Stimulated activated CD8-positive, alpha-beta memory T cell treated with anti-CD3 and anti-CD28 coated beads, Interleukin-12 subunit alpha, Interleukin-12 subunit beta, amount 100 ng/mL, for 4 hours (primary cell): Measurements from ENCODE around the gene HCFC1.
"Not testable (repeated sequence)": the region's sequence is repeated elsewhere in the genome, so short reads cannot be mapped to it uniquely, and the experiment has no call there.

Experiments
- DNase-seq: peaks from one replicate; pipeline ENCODE4 v3.0.0-alpha.2; 2020; ENCODE audit warnings: low read depth

The HCFC1 gene

DNA sequence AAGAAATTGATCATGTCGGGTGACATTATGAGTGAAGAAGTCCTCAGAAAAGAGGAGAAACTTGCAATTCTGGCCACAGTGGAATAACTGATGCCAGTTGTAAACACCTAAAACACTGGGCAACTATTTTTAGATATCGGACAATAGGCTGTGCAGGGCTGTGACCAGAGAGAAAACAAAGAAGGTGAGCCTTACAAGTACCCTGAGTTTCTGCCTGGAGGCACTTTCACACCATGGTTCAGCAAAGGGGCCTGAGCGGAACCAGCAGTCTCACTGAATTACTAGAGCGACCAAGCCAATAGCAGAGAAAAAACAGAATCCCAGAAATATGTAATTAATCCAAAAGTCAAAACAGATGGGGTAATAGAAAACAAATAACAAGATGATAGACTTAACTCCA is 36.9 kb upstream of the HCFC1 start:
- no peak for DNase-seq

DNA sequence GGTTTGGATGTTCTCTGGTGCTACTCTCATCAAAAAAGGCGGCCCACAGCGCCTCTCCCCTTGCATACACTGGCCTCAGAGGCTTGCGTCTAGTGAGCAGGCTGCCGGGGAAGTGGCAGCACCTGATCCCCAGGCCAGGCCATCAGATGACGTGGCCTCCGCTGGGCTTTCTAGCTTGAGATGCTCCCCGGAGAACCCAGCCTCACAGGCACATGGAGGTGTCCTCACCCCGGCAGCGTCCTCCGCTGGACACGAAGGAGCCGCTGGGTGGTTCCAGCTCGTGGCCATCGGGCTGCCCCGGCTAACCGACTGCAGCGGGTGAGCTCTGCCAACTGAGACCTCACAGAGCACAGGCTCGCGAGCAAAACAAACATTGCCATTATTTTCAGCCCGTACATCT is 35.3 kb upstream of the HCFC1 start:
- no peak for DNase-seq

DNA sequence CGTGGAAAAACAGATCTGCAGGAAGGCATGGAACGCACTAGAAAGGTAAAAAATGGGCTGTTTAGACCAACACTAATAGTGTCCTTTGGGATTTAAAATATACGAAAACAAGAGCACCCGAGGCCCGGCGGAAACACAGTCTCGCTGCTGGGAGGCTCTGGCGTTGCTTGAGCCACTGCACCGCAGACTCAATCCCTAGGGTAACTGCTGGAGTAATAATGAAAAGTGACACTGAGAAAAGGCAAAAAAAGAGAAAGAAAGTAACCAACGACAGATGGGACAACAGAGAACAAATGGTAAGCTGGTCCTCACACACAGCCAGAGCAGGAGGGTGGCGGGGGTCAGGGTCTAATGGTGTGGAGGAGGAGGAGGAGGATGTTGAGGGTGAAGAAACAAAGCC is 32.7 kb upstream of the HCFC1 start:
- DNase-seq: no peak

DNA sequence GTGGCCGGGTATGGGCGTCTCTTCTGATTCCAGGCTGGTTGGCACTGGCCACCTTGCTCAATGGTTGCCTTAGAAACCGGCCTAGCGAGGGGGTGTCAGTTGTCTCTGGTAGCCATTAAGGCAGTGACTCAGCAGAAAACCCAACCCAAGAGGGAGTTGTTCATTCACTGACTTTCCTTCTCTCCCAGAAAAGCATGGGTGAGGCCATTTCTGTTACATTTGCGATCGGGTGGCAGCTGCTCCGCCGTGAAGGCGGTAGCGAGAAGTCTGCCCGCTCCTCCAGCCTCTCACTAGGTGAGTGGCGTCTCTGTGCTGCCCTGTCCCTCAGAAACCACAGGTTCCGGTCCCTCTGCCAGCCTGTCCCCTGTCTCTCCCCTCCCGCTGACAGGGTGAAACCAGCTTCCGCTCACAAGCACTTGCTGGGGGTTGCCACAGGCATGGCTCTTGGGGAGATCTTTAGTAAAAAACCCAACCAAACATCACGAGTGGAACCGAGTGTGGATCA is 30.6 kb upstream of the HCFC1 start:
- no peak for DNase-seq

DNA sequence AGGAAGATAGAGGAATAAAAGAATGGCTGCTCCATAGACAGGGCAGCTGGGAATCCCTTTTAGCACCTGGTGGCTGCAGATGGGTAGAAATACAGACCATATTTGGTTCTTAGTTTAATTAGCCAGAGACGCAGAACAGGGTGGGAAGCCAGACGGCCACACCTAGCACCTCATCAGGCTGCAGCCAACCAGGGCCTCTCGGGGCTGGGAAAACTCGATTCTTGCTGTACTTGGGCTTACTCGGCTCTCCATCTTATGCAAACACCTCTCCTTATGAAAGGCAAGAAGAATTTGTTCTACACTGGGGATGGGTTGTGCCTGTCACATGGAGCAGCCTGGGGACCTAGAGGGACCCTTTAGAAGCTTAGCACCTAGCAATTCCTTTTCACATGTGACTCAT is 28.4 kb upstream of the HCFC1 start:
- DNase-seq: no peak

DNA sequence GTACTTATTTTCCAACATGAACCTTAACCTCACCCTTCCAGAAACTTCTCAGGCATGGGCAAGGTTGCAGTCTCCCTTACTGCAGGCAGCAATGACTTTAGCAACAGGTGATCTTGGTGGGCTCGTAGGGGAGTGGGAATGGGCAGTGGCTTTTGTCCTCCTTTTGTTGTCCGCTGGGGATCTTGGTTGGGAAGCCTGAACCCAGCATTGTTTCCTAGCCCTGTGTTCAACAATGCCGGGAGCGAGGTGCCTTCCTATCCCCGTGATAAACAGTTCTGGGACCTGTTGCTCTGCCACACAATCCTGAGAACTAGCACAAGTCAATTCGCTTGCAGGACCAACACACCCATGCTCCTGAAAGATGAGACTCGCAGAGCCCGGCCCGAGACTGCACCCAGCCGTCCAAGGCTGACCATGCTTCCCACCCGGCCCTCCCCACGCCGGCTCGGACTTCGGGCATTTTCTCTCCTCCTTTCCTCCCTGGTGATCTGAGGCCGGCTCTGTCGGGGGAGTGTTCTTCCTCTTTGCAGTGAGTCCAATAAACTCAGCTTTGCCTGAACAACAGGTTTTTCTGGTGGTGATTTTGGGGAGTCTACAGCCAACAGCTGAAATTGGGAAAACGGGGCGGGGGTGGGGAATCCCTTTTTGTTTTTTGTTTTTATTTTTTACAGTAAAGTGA is 27.9 kb upstream of the HCFC1 start:
- no peak for DNase-seq

DNA sequence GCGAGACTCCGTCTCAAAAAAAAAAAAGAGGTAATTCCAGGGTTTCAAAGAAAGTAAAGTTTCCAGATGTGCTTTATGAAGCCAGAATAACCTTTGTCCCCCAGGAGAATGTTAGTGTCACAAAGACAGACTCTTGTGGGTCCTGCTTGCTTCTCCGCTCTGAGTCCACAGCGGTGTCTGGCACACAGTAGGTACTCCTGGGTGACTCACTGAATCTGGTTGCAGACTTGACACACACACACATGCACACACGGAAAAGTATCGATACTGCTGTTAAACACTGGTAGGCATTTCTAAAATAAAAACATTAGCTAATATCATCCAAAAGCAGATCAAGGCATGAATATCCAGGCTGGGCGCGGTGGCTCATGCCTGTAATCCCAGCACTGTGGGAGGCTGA is 23.9 kb upstream of the HCFC1 start:
- no peak for DNase-seq

DNA sequence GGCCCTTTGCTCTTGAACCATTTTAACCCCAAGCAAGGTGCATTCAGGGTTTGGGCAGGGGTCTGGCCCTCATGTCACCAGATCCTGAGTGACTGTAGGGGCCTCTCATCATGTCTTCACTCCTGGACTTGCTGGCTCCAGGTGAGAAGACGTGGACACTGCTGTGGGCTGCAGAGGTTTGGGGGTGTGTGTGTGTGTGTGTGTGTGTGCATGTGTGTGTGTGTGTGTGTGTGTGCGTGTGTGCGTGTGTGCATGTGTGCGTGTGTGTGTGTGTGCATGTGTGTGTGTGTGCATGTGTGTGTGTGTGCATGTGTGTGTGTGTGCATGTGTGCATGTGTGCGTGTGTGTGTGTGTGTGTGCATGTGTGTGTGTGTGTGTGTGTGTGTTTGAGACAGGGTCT is 22.8 kb upstream of the HCFC1 start:
- DNase-seq: not testable (repeated sequence)

DNA sequence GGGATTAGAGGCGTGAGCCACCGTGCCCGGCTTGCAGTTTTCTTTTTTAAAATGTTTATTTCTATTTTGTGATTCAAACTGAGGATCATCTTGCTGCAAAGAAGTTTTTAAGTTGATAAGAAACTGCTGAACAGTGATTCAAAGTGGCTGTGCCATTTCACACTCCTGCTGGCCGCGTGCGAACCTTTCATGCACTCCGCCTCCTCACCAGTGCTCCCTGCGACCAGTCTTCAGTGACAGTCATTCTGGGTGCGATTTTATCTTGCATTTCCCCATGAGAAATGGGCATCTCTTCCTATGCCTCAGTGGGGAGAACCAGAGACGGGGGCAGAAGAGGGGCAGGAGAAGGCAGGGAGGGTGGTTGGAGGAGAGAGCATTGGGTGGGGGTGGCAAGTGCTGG is 22.4 kb upstream of the HCFC1 start:
- DNase-seq: no peak

DNA sequence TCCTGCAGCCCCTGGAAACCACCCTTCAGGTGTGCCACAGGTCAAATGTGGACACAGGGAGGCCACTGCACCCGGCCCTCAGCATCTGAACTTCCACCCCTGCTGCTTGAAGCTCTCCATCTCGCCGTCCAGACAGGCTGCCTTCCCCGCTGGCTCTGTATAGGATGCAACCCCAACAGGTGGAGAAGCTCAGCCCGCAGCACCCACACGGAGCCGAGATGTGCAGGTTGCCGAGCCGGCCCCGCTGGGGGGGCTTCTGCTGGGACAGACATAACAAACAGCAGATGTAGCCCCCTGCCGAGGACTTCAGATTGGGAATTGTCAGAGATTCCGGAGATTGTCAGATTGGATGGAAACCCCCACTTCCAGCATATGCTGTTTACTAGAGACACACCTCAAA is 21.5 kb upstream of the HCFC1 start:
- no peak for DNase-seq

DNA sequence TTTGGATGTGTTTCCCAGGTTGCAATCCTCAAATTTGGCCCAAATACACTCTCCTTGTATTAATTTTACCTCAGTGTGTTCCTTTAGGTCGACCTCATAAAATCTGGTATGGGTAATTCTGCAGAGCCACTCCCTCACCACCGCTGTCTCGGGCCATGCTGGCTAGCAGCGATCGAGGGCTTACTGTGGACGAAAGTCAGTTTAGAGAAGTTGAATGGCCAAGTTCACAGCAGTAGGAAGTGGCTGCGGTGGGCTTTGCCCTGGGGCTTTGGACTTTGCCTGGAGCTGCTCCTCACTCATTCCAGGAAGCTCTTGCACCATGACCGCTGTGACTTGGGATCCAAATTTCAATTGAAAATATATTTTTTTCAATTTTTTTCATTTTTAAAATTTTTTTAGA is 20.6 kb upstream of the HCFC1 start:
- DNase-seq: no peak

DNA sequence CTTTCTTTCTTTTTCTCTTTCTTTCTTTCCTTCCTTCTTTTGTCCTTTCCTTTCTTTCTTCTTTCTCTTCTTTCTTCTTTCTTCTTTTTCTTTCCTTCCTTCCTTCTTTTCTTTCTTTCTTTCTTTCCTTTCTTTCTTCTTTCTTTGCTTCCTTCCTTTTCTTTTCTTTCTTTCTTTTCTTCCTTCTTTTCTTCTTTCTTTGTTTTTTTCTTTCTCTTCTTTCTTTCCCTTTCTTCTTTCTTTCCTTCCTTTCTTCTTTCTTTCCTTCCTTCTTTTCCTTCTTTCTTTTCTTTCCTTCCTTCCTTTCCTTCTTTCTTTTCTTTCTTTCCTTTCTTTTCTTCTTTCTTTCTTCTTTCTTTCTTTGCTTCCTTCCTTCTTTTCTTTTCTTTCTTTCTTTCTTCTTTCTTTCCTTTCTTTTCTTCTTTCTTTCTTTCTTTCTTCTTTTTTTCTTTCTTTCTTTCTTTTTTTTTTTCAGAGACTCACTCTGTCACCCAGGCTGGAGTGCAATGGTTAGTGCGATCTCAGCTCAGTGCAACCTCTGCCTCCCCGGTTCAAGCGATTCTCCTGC is 19.5 kb upstream of the HCFC1 start:
- no peak for DNase-seq

DNA sequence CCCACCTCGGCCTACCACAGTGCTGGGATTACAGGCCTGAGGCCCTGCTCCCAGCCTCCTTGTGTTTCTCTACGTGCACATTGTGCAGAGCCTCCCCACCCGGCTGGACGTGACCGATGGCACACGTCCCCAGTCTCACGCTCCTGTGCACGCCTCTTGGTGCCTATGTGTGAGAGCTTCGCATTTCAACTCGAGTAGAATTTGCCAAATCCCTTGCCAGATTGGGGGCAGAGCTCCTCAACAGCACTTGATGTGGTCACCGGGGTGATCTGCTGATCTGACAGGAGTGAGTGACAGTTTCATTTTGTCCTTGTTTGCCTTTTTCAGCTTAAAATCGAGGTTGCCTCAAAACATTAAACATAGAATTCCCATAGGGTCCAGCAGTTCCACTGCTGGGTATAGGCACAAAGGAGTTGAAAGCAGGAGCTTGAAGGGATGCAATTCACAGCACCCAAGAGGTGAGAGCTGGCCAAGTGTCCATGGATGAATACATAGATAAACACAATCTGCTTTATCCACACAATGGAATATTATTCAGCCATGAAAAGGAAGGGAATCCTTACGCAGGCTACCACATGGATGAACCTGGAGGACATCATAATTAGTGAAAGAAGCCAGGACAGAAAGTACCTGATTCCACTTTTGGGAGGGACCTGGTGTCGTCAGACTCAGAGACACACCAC is 18.5 kb upstream of the HCFC1 start:
- no peak for DNase-seq

DNA sequence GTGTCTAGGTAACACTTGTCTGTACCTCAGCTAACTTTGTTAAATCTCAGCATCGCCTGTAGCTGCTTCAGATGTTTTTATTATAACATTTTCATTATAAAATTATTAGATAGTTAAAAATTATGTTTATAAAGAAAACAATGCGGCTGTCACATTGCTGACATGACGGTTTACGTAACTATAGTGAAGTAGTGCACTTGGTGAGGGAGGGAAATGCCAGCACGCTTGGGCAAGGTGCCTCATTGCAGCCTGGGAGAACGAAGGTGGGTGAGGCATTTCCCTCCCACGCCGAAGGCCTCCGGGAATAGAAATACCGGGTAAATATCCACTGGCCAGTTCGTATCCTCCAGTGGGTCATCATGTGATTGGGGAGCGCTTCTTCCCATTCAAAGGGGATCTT is 16.9 kb upstream of the HCFC1 start:
- no peak for DNase-seq

DNA sequence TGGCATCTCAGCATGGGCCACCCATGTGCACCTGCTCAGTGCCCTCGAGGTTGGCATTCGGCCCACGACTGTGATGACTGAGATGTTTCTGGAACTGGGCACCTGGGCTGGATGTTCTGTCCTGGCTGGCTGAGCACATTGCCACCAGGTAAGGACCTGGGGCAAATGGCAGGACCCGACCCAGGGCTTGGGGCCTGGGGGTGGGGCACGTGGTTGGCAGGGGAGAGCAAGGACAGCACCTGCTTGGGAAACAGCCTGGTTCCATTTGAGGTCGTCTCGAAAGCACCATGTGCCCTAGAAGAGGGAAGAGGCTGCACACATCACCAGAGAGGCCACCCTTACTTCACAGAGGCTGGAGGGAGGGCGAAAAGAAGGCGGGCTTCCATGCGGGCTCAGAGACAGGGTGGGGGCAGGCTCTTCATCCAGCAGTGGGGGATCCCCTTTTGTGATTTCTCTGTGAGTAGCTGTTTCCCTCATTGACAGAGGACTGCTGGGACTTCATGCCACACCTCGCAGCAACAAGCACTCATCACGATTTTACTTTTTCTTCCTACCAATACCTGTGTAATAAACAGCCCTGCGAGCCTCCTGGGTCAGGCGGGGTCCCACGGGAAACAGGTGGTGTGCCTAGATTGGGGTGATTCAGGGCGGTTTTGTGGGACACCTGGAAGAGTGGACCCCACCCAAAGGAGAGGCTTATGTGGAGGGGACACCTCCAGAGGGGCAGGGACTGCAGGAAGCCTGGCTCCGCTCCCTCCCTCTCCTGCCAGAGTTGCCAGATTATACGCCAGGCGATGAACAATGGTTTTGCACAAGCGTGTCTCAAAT is 12.9 kb upstream of the HCFC1 start:
- no peak for DNase-seq

DNA sequence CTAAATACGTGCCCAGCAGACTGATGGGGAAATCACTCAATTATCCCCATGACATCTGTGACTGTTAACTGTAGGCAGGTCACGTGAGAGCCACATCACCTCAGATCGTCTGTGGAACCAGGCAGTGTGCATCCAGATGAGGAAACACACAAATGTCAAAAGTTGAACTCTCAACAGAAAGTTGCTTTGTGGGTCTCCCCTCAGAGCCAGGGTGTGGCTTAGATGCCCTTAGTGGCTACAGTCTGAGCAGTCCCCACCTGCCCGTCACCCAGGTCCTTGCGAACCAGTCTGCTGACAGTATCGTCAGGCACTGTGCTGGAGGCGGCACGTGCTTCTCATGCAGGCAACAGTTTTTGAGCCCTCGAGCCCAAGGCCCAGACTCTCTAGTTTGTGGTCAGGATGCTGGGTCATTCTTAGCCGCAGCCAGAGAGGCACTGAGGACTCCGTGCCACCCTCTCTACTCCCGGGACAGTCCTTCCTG is 11.7 kb upstream of the HCFC1 start:
- DNase-seq: no peak

DNA sequence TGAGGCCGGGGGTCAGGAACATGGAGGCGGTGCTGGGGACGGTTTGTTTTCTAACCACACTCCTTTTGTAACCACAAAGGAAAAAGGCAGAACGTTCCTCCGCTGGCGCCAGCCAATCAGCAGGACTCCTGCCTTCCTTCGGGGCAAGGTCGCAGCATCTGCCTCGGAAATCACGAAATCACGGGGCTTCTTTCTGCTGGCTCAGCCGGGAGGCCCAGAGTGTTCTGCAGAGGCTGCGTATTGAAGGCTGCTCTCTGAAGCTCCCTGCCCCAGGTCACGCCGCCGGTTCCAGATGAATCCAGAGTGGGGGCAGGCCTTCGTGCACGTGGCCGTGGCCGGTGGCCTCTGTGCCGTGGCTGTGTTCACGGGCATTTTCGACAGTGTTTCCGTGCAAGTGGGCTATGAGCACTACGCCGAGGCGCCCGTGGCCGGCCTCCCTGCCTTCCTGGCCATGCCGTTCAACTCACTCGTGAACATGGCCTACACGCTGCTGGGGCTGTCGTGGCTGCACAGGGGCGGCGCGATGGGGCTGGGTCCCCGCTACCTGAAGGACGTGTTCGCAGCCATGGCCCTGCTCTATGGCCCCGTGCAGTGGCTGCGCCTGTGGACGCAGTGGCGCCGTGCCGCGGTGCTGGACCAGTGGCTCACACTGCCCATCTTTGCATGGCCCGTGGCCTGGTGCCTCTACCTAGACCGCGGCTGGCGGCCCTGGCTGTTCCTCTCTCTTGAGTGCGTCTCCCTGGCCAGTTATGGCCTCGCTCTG is 10.3 kb upstream of the HCFC1 start:
- DNase-seq: no peak

DNA sequence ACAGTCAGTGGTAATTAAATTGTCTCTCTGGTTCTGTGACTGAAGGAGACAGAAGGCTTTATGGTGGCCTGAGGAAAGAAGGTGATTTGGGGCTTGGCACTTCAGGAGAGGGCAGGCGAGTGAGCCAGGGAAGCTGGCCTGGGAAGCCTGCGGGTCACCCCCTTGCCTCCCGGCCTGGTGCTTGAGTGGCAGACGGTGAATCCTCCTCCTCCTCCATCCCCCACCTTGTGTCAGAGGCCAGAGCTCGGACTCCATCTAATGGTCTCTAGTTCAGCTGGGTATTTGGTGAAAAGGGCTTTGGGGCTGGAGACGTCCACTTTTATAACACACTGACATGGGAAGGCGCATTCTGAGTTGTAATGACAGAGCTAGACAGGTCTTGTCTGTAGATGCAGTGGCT is 9.6 kb upstream of the HCFC1 start:
- no peak for DNase-seq

DNA sequence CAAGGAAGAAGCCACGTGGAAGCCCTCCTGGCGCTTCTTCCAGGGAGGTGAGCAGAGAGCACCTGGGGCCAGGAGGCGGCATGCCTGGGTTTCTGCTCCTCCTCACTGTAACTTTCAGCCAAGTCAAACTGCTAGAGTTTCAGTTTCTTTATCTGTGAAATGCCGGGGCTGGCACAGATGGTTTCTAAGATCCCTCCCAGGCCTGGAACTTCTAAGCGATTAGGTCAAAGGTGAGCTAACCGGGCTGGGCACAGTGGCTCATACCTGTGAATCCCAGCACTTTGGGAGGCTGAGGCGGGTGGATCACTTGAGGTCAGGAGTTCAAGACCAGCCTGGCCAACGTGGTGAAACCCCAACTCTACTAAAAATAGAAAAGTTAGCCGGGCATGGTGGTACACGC is 8.8 kb upstream of the HCFC1 start:
- not testable (repeated sequence) for DNase-seq

DNA sequence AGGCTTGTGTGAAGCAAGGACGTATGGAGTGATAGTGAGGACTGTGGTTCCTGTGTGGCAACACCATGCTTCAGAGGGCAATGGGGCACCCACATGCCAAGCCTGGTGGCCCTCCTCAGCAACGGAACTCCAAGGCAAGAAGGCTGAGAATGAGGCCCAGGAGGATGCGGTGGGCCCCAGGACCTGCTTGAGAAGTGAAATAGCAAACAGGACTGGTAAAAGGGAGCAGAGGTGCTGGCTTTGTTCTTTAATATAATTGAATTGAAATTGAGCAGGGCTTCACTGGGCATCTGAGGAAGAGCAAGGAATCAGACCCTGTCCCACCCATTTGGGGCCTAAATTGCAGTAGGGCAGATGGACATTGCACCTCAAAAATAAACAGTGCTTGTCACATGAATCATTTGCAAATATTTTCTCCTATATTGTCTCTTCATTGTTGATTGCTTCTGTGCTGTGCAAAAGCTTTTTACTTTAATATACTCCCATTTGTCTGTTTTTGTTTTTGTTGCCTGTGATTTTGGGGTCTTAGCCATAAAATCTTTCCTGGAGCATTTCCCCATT is 3.2 kb upstream of the HCFC1 start:
- no peak for DNase-seq

DNA sequence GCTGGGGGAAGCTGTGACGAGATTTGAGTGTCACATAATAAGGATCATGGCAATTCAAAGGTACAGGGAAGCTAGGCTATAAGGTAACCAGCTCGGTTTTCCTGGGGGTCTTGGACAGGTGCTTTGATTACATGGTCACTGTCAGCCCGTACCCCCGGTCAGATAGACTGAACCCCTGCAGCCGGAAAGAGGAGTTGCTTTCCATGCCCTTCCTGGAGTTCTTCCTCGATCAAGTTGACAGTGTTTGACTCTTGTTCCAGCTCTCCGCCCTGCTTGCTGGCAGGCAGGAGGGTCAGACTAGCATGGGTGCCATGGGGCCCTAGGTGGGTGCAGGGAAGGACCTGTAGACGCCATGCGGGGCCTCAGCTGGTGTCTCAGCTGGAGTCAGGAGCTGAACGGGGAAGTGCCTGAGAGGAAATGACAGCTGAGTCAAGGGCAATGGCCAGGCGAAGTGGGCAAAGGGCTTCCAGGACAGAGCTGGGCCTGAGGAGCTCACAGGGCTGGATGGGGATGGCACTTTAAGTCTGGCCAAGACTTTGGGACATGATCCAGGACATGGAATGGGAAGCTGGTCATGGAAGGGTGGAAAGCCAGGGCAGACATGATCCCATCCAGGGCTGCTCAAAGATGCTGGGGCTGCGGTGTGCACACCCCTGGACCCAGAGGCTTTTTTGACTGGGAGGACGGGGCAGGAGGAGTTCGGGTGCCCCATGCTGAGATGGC is 2.5 kb upstream of the HCFC1 start:
- no peak for DNase-seq
